ENCODE data around the gene SHC1. TPM values are rescaled to one million over a fixed set of nuclear protein-coding genes. Genes with fewer than 3 reads are reported as not detected.
A peak's percentile ranks its signal among the peaks of the same experiment; 100 is the strongest.

The SHC1 gene
- total RNA-seq, 1 donor from 2014 or later, result 92.5 TPM

DNA sequence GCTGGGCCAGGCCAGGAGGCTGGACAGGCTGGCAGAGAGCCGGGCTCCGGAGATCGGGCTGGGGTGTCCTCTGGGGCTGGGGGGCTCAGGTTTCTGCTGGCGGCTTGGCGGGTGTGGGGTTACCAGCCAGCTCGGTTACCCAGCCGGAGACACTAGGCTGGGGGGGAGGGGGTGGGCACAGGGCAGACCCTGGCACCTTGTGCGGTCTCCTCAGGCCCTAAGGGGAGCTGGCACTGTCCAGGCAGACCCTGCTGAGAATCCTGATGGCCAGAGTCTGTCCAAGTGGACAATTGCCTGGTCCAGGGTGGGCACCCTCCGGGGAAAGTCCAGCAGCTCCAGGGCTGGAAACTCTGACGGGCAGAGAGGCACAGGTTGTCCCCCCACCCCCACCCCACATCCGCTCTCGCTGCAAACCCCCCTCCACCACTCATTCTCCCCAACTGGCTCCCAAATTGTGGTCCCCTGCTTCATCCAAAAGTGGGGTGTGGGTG, 38.7 kb upstream of the SHC1 start:
- no peak for DNase-seq (ENCODE audit: low spot score)
- intact Hi-C loops (cut with DNase I), result no loop called here
- no peak for ATAC-seq

DNA sequence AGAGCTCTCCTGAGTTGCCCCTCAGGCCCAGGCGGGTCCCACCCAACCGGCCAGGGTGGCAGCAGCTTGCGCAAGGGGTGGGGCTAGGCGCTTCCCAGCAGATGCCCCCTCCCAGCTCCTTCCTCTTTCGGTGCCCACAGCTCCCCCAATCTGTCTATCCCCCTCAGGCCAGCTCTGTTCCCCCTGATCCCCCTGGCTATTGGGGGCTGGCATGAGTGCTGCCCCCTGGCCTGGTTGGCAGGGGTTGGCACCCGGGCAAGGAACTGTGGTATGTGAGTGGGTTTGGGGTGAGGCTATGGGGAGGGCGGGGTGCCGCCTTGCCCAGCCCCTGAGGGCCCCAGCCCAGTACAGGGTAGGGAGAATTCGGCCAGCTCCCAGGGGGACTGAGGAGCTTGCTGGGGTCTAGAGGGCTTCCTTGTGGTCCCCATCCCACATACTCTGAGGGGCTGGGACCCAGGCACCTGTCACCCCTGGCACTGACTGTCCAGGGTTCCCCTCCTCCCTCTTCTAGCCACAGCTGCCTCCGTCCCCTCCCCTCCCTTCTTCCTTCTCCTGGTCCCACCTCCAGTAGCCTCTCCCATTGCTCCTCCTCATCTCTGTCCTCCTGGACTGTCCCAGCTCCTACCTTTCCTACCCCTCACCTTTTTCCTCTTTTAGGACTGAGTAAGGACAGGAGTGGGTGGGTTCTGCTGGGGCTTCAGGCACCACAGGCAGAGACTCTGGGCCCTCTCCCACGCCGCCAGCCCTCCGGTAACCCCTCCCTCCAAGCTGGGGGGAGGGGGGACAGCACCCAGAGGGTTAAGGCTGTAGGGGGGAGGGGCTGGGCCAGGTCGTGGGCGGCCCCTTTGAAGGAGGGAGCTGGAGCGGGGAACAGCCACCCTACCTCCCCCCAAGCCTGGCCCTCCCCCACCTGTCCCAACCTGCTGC, 37.7 kb upstream of the SHC1 start:
- ATAC-seq, result no peak
- intact Hi-C loops (cut with DNase I), result no loop called here

DNA sequence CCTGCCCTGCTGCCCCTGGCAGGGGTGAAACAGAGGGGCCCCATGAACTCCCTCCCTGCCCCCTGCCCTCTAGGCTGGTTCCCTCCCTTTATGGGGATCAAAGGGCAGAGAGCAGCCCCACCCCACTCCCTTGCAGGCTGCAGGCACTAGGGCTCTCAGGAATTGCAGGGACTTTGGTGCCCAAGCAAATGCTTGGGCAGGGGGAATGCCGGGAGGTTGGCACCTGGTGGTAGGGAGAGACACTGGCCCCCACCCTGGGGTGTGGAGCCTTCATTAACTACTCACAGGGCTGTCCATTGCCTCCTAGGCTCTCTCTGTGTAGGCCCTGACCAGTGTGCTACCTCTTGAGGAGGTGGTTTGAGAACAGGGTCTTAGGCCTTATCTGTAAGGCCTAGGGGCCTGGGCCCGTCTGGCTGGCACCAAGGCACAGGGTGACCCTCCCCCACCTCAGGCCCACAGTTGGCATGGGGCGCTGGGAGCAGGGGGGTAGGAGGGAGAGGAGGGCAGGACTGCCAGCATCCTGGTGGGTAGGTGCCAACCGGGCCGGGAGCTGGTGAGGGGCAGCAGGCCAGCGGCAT, 36.8 kb upstream of the SHC1 start:
- no peak for DNase-seq (ENCODE audit: low spot score)
- ATAC-seq, result no peak
- intact Hi-C loops (cut with DNase I), result no loop called here

More for the DNA sequence above, 37.7 kb upstream of the SHC1 start:
- no peak for DNase-seq (ENCODE audit: low spot score)

DNA sequence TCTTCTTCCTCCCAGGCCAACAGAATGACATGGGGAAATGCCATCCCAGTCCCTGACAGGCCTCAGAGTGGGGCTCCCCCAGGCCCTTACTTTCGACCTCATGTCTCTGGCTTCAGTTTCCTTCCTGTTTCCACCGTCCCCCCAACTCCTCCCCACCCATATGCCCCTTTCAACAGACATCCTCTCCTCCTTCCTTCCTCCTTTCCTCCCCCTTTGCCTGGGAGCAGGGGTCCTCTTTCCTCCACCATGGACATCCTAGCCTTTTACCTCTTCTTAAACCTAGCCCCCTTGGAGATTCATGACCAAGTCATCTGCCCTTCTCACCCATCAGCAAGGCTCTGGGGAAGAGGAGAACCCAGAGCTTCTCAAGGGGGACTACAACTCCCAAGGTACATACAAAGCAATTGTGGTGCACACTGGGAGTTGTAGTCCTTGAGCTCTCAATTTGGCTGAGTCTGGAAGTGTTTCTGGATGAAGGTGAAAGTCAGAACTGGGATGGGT, 36.1 kb upstream of the SHC1 start:
- DNase-seq (ENCODE audit: low spot score) (no peak), ATAC-seq (no peak)
- intact Hi-C loops (cut with DNase I), result no loop called here

DNA sequence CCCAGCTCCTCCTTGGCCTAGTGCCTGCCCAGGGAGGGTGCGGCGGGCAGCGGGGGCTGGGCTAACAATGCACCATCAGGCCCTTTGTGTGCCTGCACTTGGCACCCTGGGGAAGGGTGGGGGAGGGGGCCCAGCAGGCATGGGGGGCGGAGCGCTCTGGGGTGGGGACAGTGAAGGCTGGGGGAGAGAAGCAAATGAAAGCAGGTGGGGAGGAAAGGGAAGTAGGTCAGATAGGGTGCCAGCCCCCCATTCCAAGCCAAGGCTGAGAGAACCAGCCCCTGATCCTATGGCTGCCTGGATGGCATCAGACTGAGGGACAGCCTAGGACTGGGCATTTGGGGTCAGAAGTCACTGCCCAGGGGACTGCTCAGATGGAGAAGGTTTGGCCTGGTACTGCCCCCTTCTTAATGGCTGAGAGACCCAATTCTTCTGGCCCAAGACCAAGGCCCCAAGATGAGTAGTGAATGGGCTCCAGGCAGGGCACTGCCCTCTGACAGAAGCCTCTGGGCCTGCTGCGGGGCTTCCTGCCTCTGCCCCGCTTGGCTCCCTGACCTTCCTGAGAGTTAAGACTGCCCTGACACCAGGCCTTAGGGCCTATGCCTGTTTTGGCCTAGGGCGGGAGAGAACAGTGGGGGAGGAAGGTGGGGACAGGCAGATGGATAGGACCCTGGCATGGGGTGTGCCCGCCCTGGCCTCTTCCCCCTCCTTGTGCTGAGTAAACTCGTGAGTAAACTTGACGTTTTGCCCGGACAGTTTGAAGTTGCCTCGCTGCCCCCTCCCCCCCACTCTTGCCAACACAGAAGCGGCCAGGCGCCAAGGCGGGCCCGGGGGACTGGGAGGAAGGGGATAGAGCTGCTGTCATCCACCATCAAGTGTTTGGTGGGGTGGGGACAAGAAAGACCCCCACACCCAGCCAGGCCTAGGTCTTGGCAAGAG, 34.8 kb upstream of the SHC1 start:
- intact Hi-C loops (cut with DNase I), result no loop called here
- no peak for DNase-seq (ENCODE audit: low spot score)
- ATAC-seq, result no peak

DNA sequence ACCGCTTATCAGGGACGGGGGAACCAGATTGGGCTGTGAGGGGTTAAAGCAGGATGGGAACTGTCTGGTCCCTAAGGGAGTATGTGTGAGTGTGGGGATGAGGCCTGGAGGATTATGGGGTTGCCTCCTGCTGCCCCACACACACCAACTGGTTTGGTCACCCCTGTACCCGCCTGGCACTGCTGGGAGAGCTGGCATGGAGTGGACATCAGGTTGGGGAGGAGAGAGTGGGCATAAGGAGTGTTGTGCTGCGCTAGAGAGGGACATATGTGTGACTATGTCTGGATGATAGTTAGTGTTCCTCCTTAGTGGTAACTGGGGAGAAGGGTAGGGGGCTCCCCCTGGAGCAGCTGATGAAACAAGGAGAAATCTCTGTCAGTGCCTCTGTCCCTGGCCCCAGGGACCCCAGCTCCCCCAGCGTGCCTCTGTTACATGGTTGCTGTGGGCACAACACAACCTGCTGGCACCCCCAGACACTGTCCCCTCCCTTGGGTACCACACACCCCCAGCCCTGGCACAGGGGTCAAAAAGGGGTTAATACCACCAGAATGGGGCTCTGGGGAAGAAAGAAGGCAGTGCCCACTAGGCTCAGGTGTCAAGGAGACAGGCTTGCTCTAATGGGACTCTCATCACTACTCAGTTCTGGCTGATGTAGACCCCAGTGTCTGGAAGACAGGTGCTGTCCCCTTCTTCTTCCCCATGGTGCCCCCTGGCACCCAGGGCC, 34.0 kb upstream of the SHC1 start:
- no peak for DNase-seq (ENCODE audit: low spot score)
- intact Hi-C loops (cut with DNase I), result no loop called here
- ATAC-seq, result no peak

DNA sequence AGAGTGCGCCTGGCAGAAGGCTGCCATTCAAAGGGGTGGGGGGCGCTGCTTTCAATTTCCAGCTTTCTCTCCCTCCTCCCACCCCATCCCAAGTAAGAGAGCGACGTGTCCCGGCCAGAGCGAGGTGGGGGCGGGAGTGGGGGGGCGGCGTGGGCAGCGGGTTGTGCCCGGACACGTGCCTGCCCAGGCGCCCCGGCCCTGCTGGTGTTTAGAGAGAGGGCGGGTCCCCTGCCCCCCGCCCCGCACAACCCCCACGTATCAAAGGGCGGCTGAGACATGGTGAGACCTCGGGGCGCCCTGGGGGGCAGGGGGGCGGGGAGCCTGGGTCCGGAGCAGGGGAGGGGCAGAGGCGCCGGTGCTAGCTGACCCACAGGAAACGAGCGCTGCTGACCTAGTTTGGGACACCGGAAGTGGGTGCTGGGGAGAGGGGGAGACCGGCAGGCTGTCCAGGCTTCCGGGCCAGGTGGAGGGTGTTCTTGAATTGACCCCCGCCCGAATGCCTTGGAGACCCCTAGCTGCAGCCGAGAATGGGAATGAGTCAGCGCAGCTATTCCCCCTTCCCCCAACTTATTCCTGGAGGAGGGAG, 33.3 kb upstream of the SHC1 start:
- ATAC-seq (no peak), DNase-seq (ENCODE audit: low spot score) (peak; percentile 84)
- intact Hi-C loops (cut with DNase I), result no loop called here

DNA sequence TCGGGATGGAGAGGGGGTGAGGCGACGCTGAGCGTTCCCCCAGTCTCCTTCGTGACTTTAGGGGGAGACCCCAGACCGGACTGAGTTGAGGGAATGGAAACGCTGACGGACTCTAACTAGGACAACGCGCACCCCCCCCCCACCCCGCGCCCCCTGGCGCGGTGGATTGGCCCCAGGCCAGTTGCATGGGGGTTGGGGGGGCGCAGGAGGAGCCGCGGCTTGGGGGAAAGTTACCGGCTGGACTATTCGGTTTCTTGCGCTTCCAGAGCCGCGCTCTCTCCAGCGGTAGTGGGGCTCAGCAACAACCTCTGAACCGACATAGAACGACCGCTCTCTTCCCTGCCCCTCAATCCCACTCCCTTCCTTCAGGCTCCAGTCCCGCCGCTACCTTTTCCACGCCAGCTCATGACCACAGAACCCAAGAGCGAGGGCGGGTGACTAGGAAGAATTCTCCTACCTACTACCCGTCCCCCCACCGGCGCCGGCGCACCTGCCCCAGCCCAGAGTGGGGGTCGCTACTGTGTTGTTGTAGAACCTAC, 32.7 kb upstream of the SHC1 start:
- intact Hi-C loops (cut with DNase I), result no loop called here
- DNase-seq (ENCODE audit: low spot score) (no peak), ATAC-seq (no peak)

DNA sequence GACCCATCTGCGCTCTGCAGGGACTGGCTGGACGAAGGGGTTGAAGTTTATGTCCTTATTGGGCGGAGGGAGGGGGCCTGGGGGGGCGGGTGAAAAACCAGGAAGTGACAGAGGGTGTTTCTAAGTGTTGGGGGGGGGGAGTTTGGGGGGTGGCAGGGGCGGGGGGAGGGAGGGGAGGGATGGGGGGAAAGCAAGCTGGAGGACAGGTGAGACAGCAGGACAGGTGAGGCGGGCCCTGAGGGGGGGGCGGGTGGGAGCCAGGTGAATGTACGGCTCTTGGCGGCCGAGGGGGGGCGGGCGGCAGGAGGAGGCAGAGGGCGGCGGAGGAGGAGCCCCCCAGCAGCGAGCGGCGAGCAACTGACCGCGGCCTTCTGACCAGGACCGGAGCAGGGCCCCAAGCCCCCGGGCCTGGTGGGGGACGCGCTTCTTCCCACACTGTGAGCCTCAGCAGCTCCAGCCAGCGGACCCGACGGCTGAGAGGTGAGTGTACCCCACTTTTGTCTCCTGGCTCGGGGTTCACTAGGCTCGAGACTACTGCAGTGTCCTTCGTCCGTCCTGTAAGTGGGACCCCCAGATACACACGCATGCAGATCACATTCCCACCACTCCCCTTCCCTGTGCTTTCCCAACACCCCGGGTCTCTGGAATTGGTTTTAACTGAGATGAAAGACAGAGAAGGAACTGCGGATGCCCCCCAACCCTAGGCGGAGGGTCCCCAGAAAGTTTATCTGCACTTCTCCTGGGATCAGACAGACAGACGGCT, 32.1 kb upstream of the SHC1 start, which contains the start of gene ZBTB7B:
Gene ZBTB7B (plus strand): TSS at position 339 of the 763 bp plus-strand sequence. CDS start 11,859 bp downstream, outside the sequence.
- intact Hi-C loops (cut with DNase I), result no loop called here
- no peak for DNase-seq (ENCODE audit: low spot score)
- ATAC-seq, result peak; percentile 17

DNA sequence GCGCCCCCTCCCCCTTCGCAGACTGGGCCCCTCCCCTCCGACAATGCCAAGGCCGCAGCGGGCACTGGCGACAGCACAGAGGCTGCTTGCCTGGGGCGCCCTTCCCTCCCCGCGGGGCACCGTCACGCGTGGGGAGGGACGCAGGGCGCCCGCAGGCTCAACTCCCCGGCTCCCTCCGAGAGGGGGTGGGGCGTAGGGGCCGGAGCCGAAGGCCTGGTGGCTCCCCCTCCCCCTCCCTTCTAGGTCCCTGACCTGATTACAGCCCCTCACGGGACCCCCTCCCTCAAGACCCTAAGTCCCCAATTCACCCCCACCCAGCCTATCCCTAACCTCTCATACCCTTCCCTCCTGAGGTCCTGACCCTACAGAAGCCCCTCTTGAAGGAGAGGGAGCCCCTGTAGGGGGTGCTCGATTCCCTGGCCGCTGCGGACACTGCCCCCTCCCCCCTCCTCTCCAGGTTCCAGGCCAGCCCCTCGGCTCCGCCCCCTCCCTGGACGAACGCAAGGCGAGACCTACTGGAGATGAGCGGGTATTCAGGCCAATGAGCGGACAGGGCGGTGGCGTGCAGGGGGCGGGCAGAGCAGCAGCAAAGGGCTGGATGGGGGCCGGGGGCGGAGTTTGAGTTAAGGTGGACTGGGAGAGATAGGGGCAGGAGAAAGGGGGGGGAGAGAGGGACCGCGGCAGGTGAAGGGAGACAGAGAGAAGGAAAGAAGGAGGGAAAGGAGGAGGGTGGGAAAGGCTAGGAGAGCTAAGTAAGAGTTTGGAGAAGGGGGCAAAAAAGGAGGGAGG, 31.3 kb upstream of the SHC1 start:
- ATAC-seq, result peak; percentile 91
- DNase-seq (ENCODE audit: low spot score), result peak; percentile 100
- intact Hi-C loops (cut with DNase I), result no loop called here

DNA sequence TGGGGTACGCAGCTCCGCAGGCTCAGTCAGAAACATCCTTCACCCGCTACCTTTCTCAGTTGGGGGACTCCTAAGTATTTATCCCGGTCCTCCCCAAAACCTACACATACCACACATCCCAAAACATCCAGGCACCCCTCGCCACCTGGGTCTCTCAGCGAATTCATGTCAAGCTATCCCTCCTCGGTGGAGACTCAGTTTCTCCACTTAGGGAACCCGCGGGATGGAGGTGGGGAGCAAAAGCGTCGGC, 30.8 kb upstream of the SHC1 start:
- ATAC-seq (no peak), DNase-seq (ENCODE audit: low spot score) (no peak)
- intact Hi-C loops (cut with DNase I), result no loop called here

DNA sequence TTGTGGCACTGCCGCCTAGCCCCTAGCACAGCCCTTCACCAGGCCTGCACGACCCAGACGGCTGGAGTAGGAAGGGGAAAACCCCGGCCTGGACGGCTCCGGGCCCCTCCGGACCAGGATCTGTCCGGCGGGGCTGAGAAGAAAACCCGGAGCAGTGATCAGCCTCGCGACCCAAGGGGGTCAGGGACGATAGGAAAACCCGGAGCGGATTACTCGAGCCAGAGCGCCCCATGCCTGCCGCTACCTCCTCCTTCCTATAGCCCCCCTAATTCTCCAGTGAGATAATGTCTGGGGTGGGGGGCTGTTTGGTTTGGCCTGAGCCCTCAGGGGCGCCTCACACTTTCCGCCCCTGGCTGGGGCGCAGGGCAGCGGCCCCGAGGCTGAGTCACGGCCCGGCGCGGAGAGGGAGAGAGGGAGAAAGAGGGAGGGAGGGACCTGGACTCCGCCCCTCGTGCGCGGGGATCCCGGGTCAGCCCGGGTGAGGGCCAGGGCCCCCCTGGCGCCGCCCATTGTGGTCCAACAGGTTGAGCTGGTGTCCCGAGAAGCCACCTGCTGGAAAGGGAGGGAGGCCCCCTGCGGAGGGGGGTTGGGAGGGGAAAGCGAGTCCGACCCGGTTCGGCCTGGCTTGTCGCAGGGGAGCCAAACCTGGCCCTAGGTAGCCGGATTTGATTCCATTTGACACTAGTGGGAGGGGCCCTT, 30.3 kb upstream of the SHC1 start:
- peak; percentile 91 for DNase-seq (ENCODE audit: low spot score)
- peak; percentile 68 for ATAC-seq
- intact Hi-C loops (cut with DNase I), result no loop called here

DNA sequence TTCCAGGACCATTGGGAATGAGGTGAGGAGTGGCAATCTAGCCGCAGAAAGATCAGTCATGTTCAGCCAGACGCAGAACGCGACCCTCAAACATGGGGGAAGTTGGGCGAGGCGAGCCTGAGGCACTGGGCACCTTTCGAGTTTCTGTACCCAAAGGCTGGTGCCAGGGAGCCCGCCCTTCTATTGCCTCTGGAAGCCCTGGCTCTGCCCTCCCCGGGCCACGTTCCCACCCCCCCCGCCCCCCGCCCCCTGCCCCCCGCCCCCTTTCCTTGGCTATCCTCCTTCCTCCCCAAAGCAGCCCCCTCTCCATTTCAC, 29.8 kb upstream of the SHC1 start:
- ATAC-seq (no peak), DNase-seq (ENCODE audit: low spot score) (peak; percentile 69)
- intact Hi-C loops (cut with DNase I), result no loop called here

DNA sequence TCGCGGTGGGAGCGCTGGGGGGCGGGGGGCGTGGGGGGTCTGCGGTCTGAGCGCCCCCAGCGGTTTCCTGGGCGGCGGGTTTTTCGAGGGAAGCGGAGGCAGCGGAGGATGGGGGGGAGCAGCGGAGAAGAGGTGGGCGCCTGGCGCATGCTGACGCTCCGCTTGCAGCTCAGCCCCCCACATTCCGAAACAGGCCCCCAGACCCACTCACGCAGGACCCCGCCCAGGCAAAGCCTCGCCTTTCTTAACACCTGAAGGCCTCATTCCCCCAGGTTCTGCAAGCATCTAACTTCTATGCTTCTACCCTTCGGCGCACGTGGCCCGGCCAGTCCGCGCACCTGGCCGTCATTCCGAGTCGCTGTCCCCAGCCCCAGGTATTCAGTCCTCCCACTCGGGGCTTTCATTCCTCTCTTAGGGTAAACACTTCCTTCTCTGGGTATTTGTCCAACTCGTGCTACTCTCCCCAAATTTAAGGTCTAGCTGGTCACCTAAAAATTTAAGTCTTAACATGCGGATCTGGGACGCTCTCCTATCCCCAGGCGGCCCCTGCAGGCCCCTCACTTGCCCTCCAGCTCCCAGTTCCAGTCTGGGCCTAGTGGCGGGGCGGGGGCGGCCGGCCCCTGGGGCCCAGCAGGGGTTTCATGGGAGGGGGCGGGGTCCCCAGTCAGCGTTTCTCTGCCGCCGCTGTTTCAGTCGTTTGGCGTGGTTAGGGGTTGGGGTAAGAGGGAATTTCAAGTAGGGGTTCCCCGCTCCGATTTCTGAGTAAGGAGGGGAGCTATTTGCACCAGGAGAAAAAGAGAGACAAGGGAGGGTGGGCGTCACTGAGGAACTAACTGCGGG, 29.2 kb upstream of the SHC1 start:
- ATAC-seq, result no peak
- intact Hi-C loops (cut with DNase I), result no loop called here
- peak; percentile 71 for DNase-seq (ENCODE audit: low spot score)

DNA sequence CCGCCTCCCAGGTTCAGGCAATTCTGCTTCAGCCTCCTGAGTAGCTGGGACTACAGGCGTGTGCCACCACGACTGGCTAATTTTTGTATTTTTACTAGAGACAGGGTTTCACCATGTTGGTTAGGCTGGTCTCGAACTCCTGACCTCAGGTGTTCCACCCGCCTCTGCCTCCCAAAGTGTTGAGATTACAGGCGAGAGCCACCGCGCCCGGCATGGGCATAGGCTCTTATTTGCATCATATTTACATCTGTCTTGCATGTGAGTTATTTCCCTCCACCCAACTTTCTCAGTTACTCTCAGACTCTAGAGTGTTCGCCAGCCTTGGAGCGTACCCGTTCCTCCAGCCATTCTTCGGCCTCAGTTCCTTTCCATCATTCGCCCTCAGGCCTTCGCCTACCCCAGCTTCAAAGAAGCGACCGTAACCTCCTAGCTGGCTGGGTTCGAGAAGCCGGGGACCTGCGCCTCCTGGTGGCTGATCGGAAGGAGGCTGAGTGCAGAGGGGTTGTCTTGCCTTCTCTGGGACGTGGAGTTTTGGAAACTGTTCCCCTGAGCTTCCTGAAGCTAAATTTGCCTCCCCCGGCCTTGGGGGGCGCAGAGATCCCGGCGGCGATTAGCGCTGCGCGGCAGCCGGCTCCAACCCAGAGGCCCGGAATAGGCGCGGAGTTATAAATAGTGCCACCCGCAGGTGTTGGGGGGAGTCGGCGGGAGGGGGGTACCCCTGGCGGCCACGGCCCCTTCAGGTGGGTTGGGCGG, 28.4 kb upstream of the SHC1 start:
- DNase-seq (ENCODE audit: low spot score) (peak; percentile 82), ATAC-seq (no peak)
- intact Hi-C loops (cut with DNase I), result no loop called here

Measured in sciatic nerve (tissue), 2 donors.